K562 (cell line): Measurements from ENCODE around the gene COMMD10.

Experiments used
- CGGBP1 ChIP-seq: fragments of 250-450 bp; sonication (Bioruptor Pico); IDR thresholded peaks from 2 replicates; pipeline ENCODE4 v1.9.0; 2021; ENCODE audit warnings: mild to moderate bottlenecking
- CTCF ChIP-seq, 3 experiments: IDR thresholded peaks in 2 of 3; conservative IDR thresholded peaks in 1 of 3; 2 replicates each; pipeline ENCODE4 v1.5.1; 2011 to 2012; ENCODE audit warnings: low read length in 3 of 3, mild to moderate bottlenecking in 3 of 3, control low read depth in 2 of 3, improper control_type of control experiment in 1 of 3, inconsistent platforms in 1 of 3, low read depth in 1 of 3, mixed read lengths in 1 of 3, moderate library complexity in 1 of 3; ENCODE audit not compliant: insufficient read depth in 2 of 3
- ELK1 ChIP-seq: sonication (generic); formaldehyde crosslinking; IDR thresholded peaks from 2 replicates; pipeline ENCODE4 v1.8.1; 2022; ENCODE audit warnings: missing genetic modification reagents
- GABPA ChIP-seq: fragments of 200-800 bp; sonication (Bioruptor generic); conservative IDR thresholded peaks from 2 replicates; pipeline ENCODE4 v1.6.1; 2016; ENCODE audit warnings: low read depth, missing genetic modification characterization, missing compliant biosample characterization
- KAT7 ChIP-seq: sonication (generic); formaldehyde crosslinking; IDR thresholded peaks from 2 replicates; pipeline ENCODE4 v1.8.0; 2022; ENCODE audit warnings: missing genetic modification reagents, mild to moderate bottlenecking, borderline replicate concordance
- KDM2B ChIP-seq: fragments of 250-450 bp; sonication (Bioruptor Pico); IDR thresholded peaks from 2 replicates; pipeline ENCODE4 v1.8.0; 2021; ENCODE audit warnings: mild to moderate bottlenecking, moderate library complexity
- MXI1 ChIP-seq: IDR thresholded peaks from 2 replicates; pipeline ENCODE4 v1.6.1; 2011; ENCODE audit warnings: low read depth, mild to moderate bottlenecking, improper control_type of control experiment, low read length
- POLR2AphosphoS5 ChIP-seq: IDR thresholded peaks from 2 replicates; pipeline ENCODE4 v1.6.1; 2011; ENCODE audit warnings: mild to moderate bottlenecking, low read depth, low read length, moderate library complexity; ENCODE audit not compliant: control insufficient read depth, insufficient read depth
- SAP30 ChIP-seq: fragments of 200-600 bp; sonication (generic); IDR thresholded peaks from 2 replicates; pipeline ENCODE4 v1.6.1; 2012; ENCODE audit warnings: borderline replicate concordance, low read depth, mild to moderate bottlenecking, moderate library complexity, low read length, control low read depth, inconsistent platforms; ENCODE audit not compliant: insufficient read depth, poor library complexity, severe bottlenecking
- SMARCA5 ChIP-seq: fragments of 450-650 bp; IDR thresholded peaks from 2 replicates; pipeline ENCODE4 v1.6.1; 2016
- ZNF143 ChIP-seq: sonication (generic); formaldehyde crosslinking; IDR thresholded peaks from 2 replicates; pipeline ENCODE4 v1.9.0; 2022; ENCODE audit warnings: mild to moderate bottlenecking, missing genetic modification reagents
- ZNF511 ChIP-seq: sonication (generic); formaldehyde crosslinking; IDR thresholded peaks from 2 replicates; pipeline ENCODE4 v1.8.0; 2022; ENCODE audit warnings: mild to moderate bottlenecking, missing genetic modification reagents

- TF ChIP-seq GABPA (tag): no peak
- no peak for TF ChIP-seq SMARCA5
- no peak for TF ChIP-seq CGGBP1
- TF ChIP-seq KAT7: no peak
- no peak for TF ChIP-seq ZNF143 (CRISPR knock-in tag)
- TF ChIP-seq MXI1: no peak
- no peak for TF ChIP-seq CTCF (IDR thresholded peaks at IDR 0.05 in 2 of 3, conservative IDR thresholded peaks at IDR 0.05 in 1 of 3; ENCODE audit: insufficient read depth in 2 of 3, low read depth in 1 of 3, low read length in 3 of 3)
- no peak for TF ChIP-seq POLR2AphosphoS5
- no peak for TF ChIP-seq ZNF511 (CRISPR knock-in tag)
- TF ChIP-seq KDM2B (CRISPR knock-in tag): no peak
- TF ChIP-seq ELK1: no peak
- no peak for TF ChIP-seq SAP30
Observed at GRCh38 chr5:116154252-116154651, 69.4 kb downstream of the COMMD10 start.
